NCI-H524 treated with DMSO at 0.1 percent for 48 hours (cell line): ENCODE results near the gene ITGAL.

Source experiments
- DNase-seq: peaks from one replicate; lab custom pipeline; 2025; lab: John Stamatoyannopoulos, UW

The ITGAL gene

GRCh38 chr16:30541502-30542329 is 69.2 kb downstream of the ITGAL start:
- no peak for DNase-seq

- no peak for DNase-seq
Observed at GRCh38 chr16:30543067-30543466, 70.5 kb downstream of the ITGAL start.

- DNase-seq: no peak
Observed at GRCh38 chr16:30546115-30546514, 73.6 kb downstream of the ITGAL start.

GRCh38 chr16:30548416-30549253 is 76.1 kb downstream of the ITGAL start:
- no peak for DNase-seq

- DNase-seq: no peak
Observed at GRCh38 chr16:30551781-30552180, 79.2 kb downstream of the ITGAL start.

- no peak for DNase-seq
Observed at GRCh38 chr16:30552956-30553355, 80.4 kb downstream of the ITGAL start.

- DNase-seq: no peak
Observed at GRCh38 chr16:30553393-30553899, 80.9 kb downstream of the ITGAL start.

- DNase-seq: no peak
Observed at GRCh38 chr16:30554557-30555314, 82.2 kb downstream of the ITGAL start.

- DNase-seq: no peak
Observed at GRCh38 chr16:30555315-30556124, 83.0 kb downstream of the ITGAL start.

- no peak for DNase-seq
Observed at GRCh38 chr16:30556125-30556473, 83.6 kb downstream of the ITGAL start.

GRCh38 chr16:30557707-30557956 is 85.1 kb downstream of the ITGAL start:
- DNase-seq: no peak

- DNase-seq: peak; percentile 89
Observed at GRCh38 chr16:30557957-30558788, 85.6 kb downstream of the ITGAL start, which contains the start of gene ZNF764. Gene ZNF764, minus strand, starts transcription at chr16:30558374. Its CDS starts 192 bp downstream, at chr16:30558182.

- DNase-seq: no peak
Observed at GRCh38 chr16:30558789-30559377, 86.3 kb downstream of the ITGAL start.

- DNase-seq: no peak
Observed at GRCh38 chr16:30559690-30560089, 87.1 kb downstream of the ITGAL start.

- DNase-seq: no peak
Observed at GRCh38 chr16:30561089-30561816, 88.7 kb downstream of the ITGAL start.

GRCh38 chr16:30562021-30562420 is 89.5 kb downstream of the ITGAL start:
- DNase-seq: no peak

GRCh38 chr16:30565526-30565925 is 93.0 kb downstream of the ITGAL start:
- DNase-seq: peak; percentile 41

GRCh38 chr16:30565984-30566383 is 93.4 kb downstream of the ITGAL start:
- no peak for DNase-seq

- DNase-seq: no peak
Observed at GRCh38 chr16:30566531-30566930, 94.0 kb downstream of the ITGAL start.
